OCI-LY1 (cell line): ENCODE results near the gene TMEM44.

ENCODE experiments used
- CTCF ChIP-seq: fragments of 200-600 bp; sonication (generic), shearing (Covaris generic); IDR thresholded peaks from 2 replicates; pipeline ENCODE4 v1.5.1; 2017; ENCODE audit warnings: mild to moderate bottlenecking, antibody characterized with exemption, low read length, moderate library complexity, mixed read lengths
- EZH2 ChIP-seq: fragments of 200-600 bp; sonication (generic), shearing (Covaris generic); IDR thresholded peaks from 2 replicates; pipeline ENCODE4 v1.8.0; 2017; ENCODE audit warnings: borderline replicate concordance, mixed run types, mild to moderate bottlenecking, antibody characterized with exemption, low read length, moderate library complexity, mixed read lengths

GRCh38 chr3:194637066-194637465, 3.8 kb upstream of the TMEM44 start:
- TF ChIP-seq CTCF (no peak), EZH2 (no peak)
